ENCODE results near the gene NPIPB8.
"Not testable (repeated sequence)": the region's sequence is repeated elsewhere in the genome, so short reads cannot be mapped to it uniquely, and the experiment has no call there.

GRCh38 chr16:28608867-28609596 lies 28.8 kb upstream of the NPIPB8 start:
- not testable (repeated sequence) for TF ChIP-seq CTCF (conservative IDR thresholded peaks at IDR 0.05 in 1 of 2, IDR thresholded peaks at IDR 0.05 in 1 of 2; ENCODE audit: low read depth in 1 of 2, low read length in 2 of 2); EZH2 (IDR thresholded peaks at IDR 0.05; ENCODE audit: low read length, missing control alignments)
